ENCODE measurements around the gene ARHGAP21.

The ARHGAP21 gene

GRCh38 chr10:24553051-24553612 lies 170.6 kb downstream of the ARHGAP21 start:
- no peak overlapping the region for H3K4me3 ChIP-seq (ENCODE audit: low read depth, low read length)
- no peak overlapping the region for H3K9ac ChIP-seq (ENCODE audit: low read depth, low read length)
- H3K36me3 ChIP-seq (ENCODE audit: control insufficient read depth, insufficient read depth, low read length), result no peaks in the 10 kb centered on the region

GRCh38 chr10:24552346-24553016 lies 171.2 kb downstream of the ARHGAP21 start:
- Histone ChIP-seq H3K9me3 (ENCODE audit: control insufficient read depth, insufficient read depth, low read length) (no peaks in the 10 kb centered on the region), H3K36me3 (ENCODE audit: control insufficient read depth, insufficient read depth, low read length) (no peaks in the 10 kb centered on the region), H3K4me3 (ENCODE audit: low read depth, low read length) (no peak overlapping the region), H3K4me1 (ENCODE audit: control insufficient read depth, insufficient read depth, low read length) (peaks cover 13% of the 10 kb centered on the region), H3K9ac (ENCODE audit: low read depth, low read length) (no peak overlapping the region), H3K27me3 (ENCODE audit: control insufficient read depth, insufficient read depth, low read length) (no peaks in the 10 kb centered on the region), H3K27ac (ENCODE audit: low read depth, low read length) (no peak overlapping the region)

More at GRCh38 chr10:24553051-24553612, 170.6 kb downstream of the ARHGAP21 start:
- H3K9me3 ChIP-seq (ENCODE audit: control insufficient read depth, insufficient read depth, low read length), result no peaks in the 10 kb centered on the region
- H3K27me3 ChIP-seq (ENCODE audit: control insufficient read depth, insufficient read depth, low read length), result no peaks in the 10 kb centered on the region
- no peak overlapping the region for H3K27ac ChIP-seq (ENCODE audit: low read depth, low read length)
- H3K4me1 ChIP-seq (ENCODE audit: control insufficient read depth, insufficient read depth, low read length), result peaks cover 13% of the 10 kb centered on the region

GRCh38 chr10:24551161-24551560 lies 172.5 kb downstream of the ARHGAP21 start:
- Histone ChIP-seq H3K27ac (ENCODE audit: low read depth, low read length) (peak overlapping the region; percentile 1), H3K4me3 (ENCODE audit: low read depth, low read length) (no peak overlapping the region), H3K4me1 (ENCODE audit: control insufficient read depth, insufficient read depth, low read length) (peaks cover 13% of the 10 kb centered on the region), H3K9ac (ENCODE audit: low read depth, low read length) (no peak overlapping the region), H3K9me3 (ENCODE audit: control insufficient read depth, insufficient read depth, low read length) (no peaks in the 10 kb centered on the region), H3K36me3 (ENCODE audit: control insufficient read depth, insufficient read depth, low read length) (no peaks in the 10 kb centered on the region), H3K27me3 (ENCODE audit: control insufficient read depth, insufficient read depth, low read length) (no peaks in the 10 kb centered on the region)

GRCh38 chr10:24550680-24551079 lies 173.0 kb downstream of the ARHGAP21 start:
- H3K4me3 ChIP-seq (ENCODE audit: low read depth, low read length), result no peak overlapping the region
- H3K9ac ChIP-seq (ENCODE audit: low read depth, low read length), result no peak overlapping the region
- H3K4me1 ChIP-seq (ENCODE audit: control insufficient read depth, insufficient read depth, low read length), result peaks cover 13% of the 10 kb centered on the region
- no peaks in the 10 kb centered on the region for H3K9me3 ChIP-seq (ENCODE audit: control insufficient read depth, insufficient read depth, low read length)
- no peaks in the 10 kb centered on the region for H3K36me3 ChIP-seq (ENCODE audit: control insufficient read depth, insufficient read depth, low read length)
- no peaks in the 10 kb centered on the region for H3K27me3 ChIP-seq (ENCODE audit: control insufficient read depth, insufficient read depth, low read length)
- H3K27ac ChIP-seq (ENCODE audit: low read depth, low read length), result no peak overlapping the region

GRCh38 chr10:24545585-24545984 lies 178.1 kb downstream of the ARHGAP21 start:
- Histone ChIP-seq H3K27ac (ENCODE audit: low read depth, low read length) (no peak overlapping the region), H3K9ac (ENCODE audit: low read depth, low read length) (no peak overlapping the region), H3K27me3 (ENCODE audit: control insufficient read depth, insufficient read depth, low read length) (no peaks in the 10 kb centered on the region), H3K36me3 (ENCODE audit: control insufficient read depth, insufficient read depth, low read length) (peaks cover 14% of the 10 kb centered on the region; the same call in 1 of the 2 replicates), H3K4me3 (ENCODE audit: low read depth, low read length) (no peak overlapping the region), H3K9me3 (ENCODE audit: control insufficient read depth, insufficient read depth, low read length) (no peaks in the 10 kb centered on the region), H3K4me1 (ENCODE audit: control insufficient read depth, insufficient read depth, low read length) (no peaks in the 10 kb centered on the region)

GRCh38 chr10:24544776-24545175 lies 178.9 kb downstream of the ARHGAP21 start:
- no peak overlapping the region for H3K4me3 ChIP-seq (ENCODE audit: low read depth, low read length)
- no peaks in the 10 kb centered on the region for H3K9me3 ChIP-seq (ENCODE audit: control insufficient read depth, insufficient read depth, low read length)
- H3K27me3 ChIP-seq (ENCODE audit: control insufficient read depth, insufficient read depth, low read length), result no peaks in the 10 kb centered on the region
- H3K27ac ChIP-seq (ENCODE audit: low read depth, low read length), result no peak overlapping the region
- no peaks in the 10 kb centered on the region for H3K4me1 ChIP-seq (ENCODE audit: control insufficient read depth, insufficient read depth, low read length)
- H3K9ac ChIP-seq (ENCODE audit: low read depth, low read length), result no peak overlapping the region
- peaks cover 14% of the 10 kb centered on the region; the same call in 1 of the 2 replicates for H3K36me3 ChIP-seq (ENCODE audit: control insufficient read depth, insufficient read depth, low read length)

- H3K9ac ChIP-seq (ENCODE audit: low read depth, low read length), result no peak overlapping the region
- no peak overlapping the region for H3K4me3 ChIP-seq (ENCODE audit: low read depth, low read length)
- no peaks in the 10 kb centered on the region for H3K4me1 ChIP-seq (ENCODE audit: control insufficient read depth, insufficient read depth, low read length)
- peaks cover 17% of the 10 kb centered on the region; the same call in 1 of the 2 replicates for H3K36me3 ChIP-seq (ENCODE audit: control insufficient read depth, insufficient read depth, low read length)
- H3K9me3 ChIP-seq (ENCODE audit: control insufficient read depth, insufficient read depth, low read length), result no peaks in the 10 kb centered on the region
- no peaks in the 10 kb centered on the region for H3K27me3 ChIP-seq (ENCODE audit: control insufficient read depth, insufficient read depth, low read length)
- no peak overlapping the region for H3K27ac ChIP-seq (ENCODE audit: low read depth, low read length)
These were observed 181.1 kb downstream of the ARHGAP21 start for GRCh38 chr10:24542314-24543270.

GRCh38 chr10:24541239-24541753 lies 182.4 kb downstream of the ARHGAP21 start:
- no peak overlapping the region for H3K27ac ChIP-seq (ENCODE audit: low read depth, low read length)
- no peak overlapping the region for H3K4me3 ChIP-seq (ENCODE audit: low read depth, low read length)
- H3K36me3 ChIP-seq (ENCODE audit: control insufficient read depth, insufficient read depth, low read length), result peaks cover 24% of the 10 kb centered on the region
- no peak overlapping the region for H3K9ac ChIP-seq (ENCODE audit: low read depth, low read length)
- H3K4me1 ChIP-seq (ENCODE audit: control insufficient read depth, insufficient read depth, low read length), result no peaks in the 10 kb centered on the region
- no peaks in the 10 kb centered on the region for H3K27me3 ChIP-seq (ENCODE audit: control insufficient read depth, insufficient read depth, low read length)
- no peaks in the 10 kb centered on the region for H3K9me3 ChIP-seq (ENCODE audit: control insufficient read depth, insufficient read depth, low read length)

- H3K27ac ChIP-seq (ENCODE audit: low read depth, low read length), result no peak overlapping the region
- H3K36me3 ChIP-seq (ENCODE audit: control insufficient read depth, insufficient read depth, low read length), result peaks cover 46% of the 10 kb centered on the region
- no peaks in the 10 kb centered on the region for H3K9me3 ChIP-seq (ENCODE audit: control insufficient read depth, insufficient read depth, low read length)
- H3K4me3 ChIP-seq (ENCODE audit: low read depth, low read length), result no peak overlapping the region
- H3K9ac ChIP-seq (ENCODE audit: low read depth, low read length), result no peak overlapping the region
- H3K4me1 ChIP-seq (ENCODE audit: control insufficient read depth, insufficient read depth, low read length), result no peaks in the 10 kb centered on the region
- no peaks in the 10 kb centered on the region for H3K27me3 ChIP-seq (ENCODE audit: control insufficient read depth, insufficient read depth, low read length)
These were observed 187.1 kb downstream of the ARHGAP21 start for GRCh38 chr10:24536636-24537035.

GRCh38 chr10:24533981-24534380 lies 189.7 kb downstream of the ARHGAP21 start:
- Histone ChIP-seq H3K27me3 (ENCODE audit: control insufficient read depth, insufficient read depth, low read length) (no peaks in the 10 kb centered on the region), H3K36me3 (ENCODE audit: control insufficient read depth, insufficient read depth, low read length) (peaks cover 50% of the 10 kb centered on the region), H3K9ac (ENCODE audit: low read depth, low read length) (no peak overlapping the region), H3K4me3 (ENCODE audit: low read depth, low read length) (no peak overlapping the region), H3K4me1 (ENCODE audit: control insufficient read depth, insufficient read depth, low read length) (no peaks in the 10 kb centered on the region), H3K27ac (ENCODE audit: low read depth, low read length) (no peak overlapping the region), H3K9me3 (ENCODE audit: control insufficient read depth, insufficient read depth, low read length) (no peaks in the 10 kb centered on the region)

All from HUES48 (cell line).